Tibial nerve (tissue), 3 donors: ENCODE measurements around the gene ZNF562.

Experiments used
- CTCF ChIP-seq, 5 experiments: fragments of 200-600 bp in 3 of 5; fragments of 450-650 bp in 2 of 5; sonication (generic) in 3 of 5; IDR thresholded peaks; one replicate each; pipeline ENCODE4 v1.5.1; 2016 to 2019; ENCODE audit warnings: antibody characterized with exemption in 5 of 5, mild to moderate bottlenecking in 3 of 5, moderate library complexity in 2 of 5
- POLR2A ChIP-seq, 2 donors: fragments of 450-650 bp; IDR thresholded peaks; one replicate each; pipeline ENCODE4 v1.6.1; 2017; ENCODE audit warnings: antibody characterized with exemption in 2 of 2, mild to moderate bottlenecking in 2 of 2, moderate library complexity in 2 of 2

- TF ChIP-seq CTCF (IDR thresholded peaks at IDR 0.05) (no peak), POLR2A (IDR thresholded peaks at IDR 0.05) (no peak)
Observed at GRCh38 chr19:9608912-9609311, 66.0 kb downstream of the ZNF562 start.
